Neural progenitor cell (in vitro differentiated cells): Measurements from ENCODE around the gene SDK1. TPM values are rescaled to one million over a fixed set of nuclear protein-coding genes. Genes with fewer than 3 reads are reported as not detected.

Experiments used
- DNase-seq: peaks from one replicate; pipeline ENCODE4 v3.0.0-alpha.2; 2016; ENCODE audit warnings: low spot score
- H2AFZ ChIP-seq: fragments of 200-600 bp; sonication (generic); replicated peaks from 2 replicates; pipeline ENCODE4 v1.6.1; 2016; ENCODE audit warnings: antibody characterized with exemption
- H3F3A ChIP-seq: fragments of 200-600 bp; sonication (generic); 2 replicates; pipeline ENCODE4 v1.6.1; 2016; ENCODE audit warnings: antibody characterized with exemption, low read depth
- H3K27ac ChIP-seq: fragments of 200-600 bp; sonication (generic); 2 replicates; pipeline ENCODE4 v1.5.1; 2016; ENCODE audit warnings: mild to moderate bottlenecking
- H3K27me3 ChIP-seq: fragments of 200-600 bp; sonication (generic); 2 replicates; pipeline ENCODE4 v1.6.1; 2016; ENCODE audit warnings: mild to moderate bottlenecking, moderate library complexity
- H3K36me3 ChIP-seq: fragments of 200-600 bp; sonication (generic); 2 replicates; pipeline ENCODE4 v1.5.1; 2016
- H3K4me1 ChIP-seq: fragments of 200-600 bp; sonication (generic); 2 replicates; pipeline ENCODE4 v1.6.1; 2016; ENCODE audit warnings: mixed run types
- H3K4me2 ChIP-seq: fragments of 200-600 bp; sonication (generic); 2 replicates; pipeline ENCODE4 v1.6.1; 2016
- H3K4me3 ChIP-seq: fragments of 200-600 bp; sonication (generic); 2 replicates; pipeline ENCODE4 v1.5.1; 2016
- H3K79me2 ChIP-seq: fragments of 200-600 bp; sonication (generic); 2 replicates; pipeline ENCODE4 v1.6.1; 2016; ENCODE audit warnings: low read depth
- H3K9ac ChIP-seq: fragments of 200-600 bp; sonication (generic); 2 replicates; pipeline ENCODE4 v1.6.1; 2016
- H3K9me3 ChIP-seq: fragments of 200-600 bp; sonication (generic); 2 replicates; pipeline ENCODE4 v1.5.1; 2016; ENCODE audit warnings: low read depth
- H4K20me1 ChIP-seq: fragments of 200-600 bp; sonication (generic); 2 replicates; pipeline ENCODE4 v1.6.1; 2016; ENCODE audit warnings: low read depth
- H3K27ac Mint-ChIP-seq: 3 replicates; pipeline ENCODE4 v1.8.0; 2021; ENCODE audit warnings: mixed read lengths
- H3K27me3 Mint-ChIP-seq: 2 replicates; pipeline ENCODE4 v1.8.0; 2022; ENCODE audit warnings: low read depth, mild to moderate bottlenecking, inconsistent platforms, moderate library complexity, mixed read lengths; ENCODE audit not compliant: insufficient read depth
- H3K36me3 Mint-ChIP-seq: 3 replicates; pipeline ENCODE4 v1.8.0; 2021; ENCODE audit warnings: mixed read lengths
- H3K4me1 Mint-ChIP-seq: 3 replicates; pipeline ENCODE4 v1.8.0; 2021; ENCODE audit warnings: mixed read lengths
- H3K4me3 Mint-ChIP-seq: 3 replicates; pipeline ENCODE4 v1.8.0; 2021; ENCODE audit warnings: mild to moderate bottlenecking, moderate library complexity, mixed read lengths
- H3K9me3 Mint-ChIP-seq: 3 replicates; pipeline ENCODE4 v1.8.0; 2020; ENCODE audit warnings: mixed read lengths
- EZH2 ChIP-seq: fragments of 200-600 bp; sonication (generic); IDR thresholded peaks from 2 replicates; pipeline ENCODE4 v1.6.1; 2017; ENCODE audit warnings: antibody characterized with exemption, mild to moderate bottlenecking, moderate library complexity
- EZH2phosphoT487 ChIP-seq: fragments of 200-600 bp; sonication (generic); IDR thresholded peaks from 2 replicates; pipeline ENCODE4 v1.6.1; 2017; ENCODE audit warnings: antibody characterized with exemption
- total RNA-seq: library from RNA; depleted of rRNA; stranded (reverse); fragments of >200 nt; gene quantifications from 2 replicates; pipeline ENCODE4 v1.2.3, GENCODE V29; 2015; ENCODE audit warnings: low replicate concordance
- TF ChIP-seq, protein P1 (sequence below): fragments of 200-600 bp; sonication (generic); IDR thresholded peaks from 2 replicates; pipeline ENCODE4 v1.5.1; 2017; ENCODE audit warnings: antibody characterized with exemption, mild to moderate bottlenecking

SDK1 gene
- total RNA-seq, 1 donor from 2014 or later = 4.9 TPM

DNA sequence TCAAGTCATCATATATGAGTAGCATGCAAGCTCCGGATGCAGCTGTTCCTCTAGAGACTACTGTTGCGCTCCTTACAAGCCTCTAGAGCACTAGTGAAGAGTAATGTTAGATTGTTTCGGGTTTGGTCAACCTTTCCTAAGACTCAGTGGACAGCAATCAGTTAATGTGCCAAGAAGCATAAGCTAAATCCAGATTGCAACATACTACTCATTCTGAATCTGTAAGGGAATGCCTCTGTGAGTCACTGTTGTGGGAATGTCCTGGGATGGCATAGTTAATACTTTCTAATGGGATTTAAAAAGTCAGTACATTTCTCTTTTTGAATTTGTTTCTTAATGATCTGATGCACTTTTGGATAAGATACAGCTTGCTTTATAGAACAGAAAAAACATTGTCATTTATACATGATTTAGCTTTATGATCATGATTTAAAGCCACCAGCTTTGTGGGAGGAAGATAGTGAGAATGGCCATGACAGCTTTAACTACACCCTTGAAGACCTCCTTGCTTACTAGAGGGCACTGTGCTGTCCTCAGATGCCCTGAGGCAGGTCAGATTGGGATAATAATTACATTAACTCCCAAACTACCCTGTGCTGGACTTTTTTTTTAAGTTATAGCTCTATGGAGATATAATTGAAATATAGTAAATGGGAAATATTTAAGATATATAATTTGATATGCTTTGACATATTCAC lies 138.4 kb downstream of the SDK1 start:
- Histone ChIP-seq H2AFZ (no peak overlapping the region), H3K4me3 (no peak overlapping the region), H4K20me1 (no peaks in the 10 kb centered on the region), H3K4me2 (no peak overlapping the region), H3K79me2 (no peaks in the 10 kb centered on the region), H3K4me1 (peaks cover 14% of the 10 kb centered on the region), H3K9ac (no peak overlapping the region), H3F3A (no peaks in the 10 kb centered on the region), H3K27me3 (no peaks in the 10 kb centered on the region), H3K36me3 (no peaks in the 10 kb centered on the region), H3K27ac (no peak overlapping the region), H3K9me3 (no peaks in the 10 kb centered on the region)
- no peaks in the 10 kb centered on the region for H3K9me3 Mint-ChIP-seq
- no peak for DNase-seq
- no peak overlapping the region for H3K4me3 Mint-ChIP-seq
- H3K27ac Mint-ChIP-seq = no peak overlapping the region
- no peaks in the 10 kb centered on the region for H3K27me3 Mint-ChIP-seq
- peaks cover 9% of the 10 kb centered on the region for H3K36me3 Mint-ChIP-seq
- TF ChIP-seq, protein P1, sequence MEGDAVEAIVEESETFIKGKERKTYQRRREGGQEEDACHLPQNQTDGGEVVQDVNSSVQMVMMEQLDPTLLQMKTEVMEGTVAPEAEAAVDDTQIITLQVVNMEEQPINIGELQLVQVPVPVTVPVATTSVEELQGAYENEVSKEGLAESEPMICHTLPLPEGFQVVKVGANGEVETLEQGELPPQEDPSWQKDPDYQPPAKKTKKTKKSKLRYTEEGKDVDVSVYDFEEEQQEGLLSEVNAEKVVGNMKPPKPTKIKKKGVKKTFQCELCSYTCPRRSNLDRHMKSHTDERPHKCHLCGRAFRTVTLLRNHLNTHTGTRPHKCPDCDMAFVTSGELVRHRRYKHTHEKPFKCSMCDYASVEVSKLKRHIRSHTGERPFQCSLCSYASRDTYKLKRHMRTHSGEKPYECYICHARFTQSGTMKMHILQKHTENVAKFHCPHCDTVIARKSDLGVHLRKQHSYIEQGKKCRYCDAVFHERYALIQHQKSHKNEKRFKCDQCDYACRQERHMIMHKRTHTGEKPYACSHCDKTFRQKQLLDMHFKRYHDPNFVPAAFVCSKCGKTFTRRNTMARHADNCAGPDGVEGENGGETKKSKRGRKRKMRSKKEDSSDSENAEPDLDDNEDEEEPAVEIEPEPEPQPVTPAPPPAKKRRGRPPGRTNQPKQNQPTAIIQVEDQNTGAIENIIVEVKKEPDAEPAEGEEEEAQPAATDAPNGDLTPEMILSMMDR = no peak
- no peak for TF ChIP-seq EZH2
- no peak for TF ChIP-seq EZH2phosphoT487
- H3K4me1 Mint-ChIP-seq = peaks cover 12% of the 10 kb centered on the region

DNA sequence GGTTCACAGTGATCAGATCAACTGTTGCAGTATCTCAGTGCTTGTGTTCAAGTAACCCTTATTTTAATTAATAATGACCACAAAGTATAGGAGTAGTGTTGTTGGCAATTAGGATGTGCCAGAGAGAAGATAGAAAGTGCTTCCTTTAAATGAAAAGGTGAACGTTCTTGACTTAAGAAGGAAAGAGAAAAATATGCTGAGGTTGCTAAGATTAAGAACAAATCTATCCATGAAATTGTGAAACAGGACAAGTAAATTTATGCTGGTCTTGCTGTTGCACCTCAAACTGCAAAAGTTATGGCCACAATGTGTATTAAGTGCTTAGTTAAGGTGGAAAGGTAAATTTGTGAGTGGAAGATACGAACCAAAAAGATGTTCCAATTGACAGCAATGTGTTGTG lies 139.5 kb downstream of the SDK1 start:
- Histone ChIP-seq H3K4me1 (peaks cover 14% of the 10 kb centered on the region), H3K4me2 (no peak overlapping the region), H3F3A (no peaks in the 10 kb centered on the region), H4K20me1 (no peaks in the 10 kb centered on the region), H2AFZ (no peak overlapping the region), H3K4me3 (no peak overlapping the region), H3K27me3 (no peaks in the 10 kb centered on the region), H3K9me3 (no peaks in the 10 kb centered on the region), H3K27ac (no peak overlapping the region), H3K79me2 (no peaks in the 10 kb centered on the region), H3K36me3 (no peaks in the 10 kb centered on the region), H3K9ac (no peak overlapping the region)
- H3K4me1 Mint-ChIP-seq = peaks cover 12% of the 10 kb centered on the region
- H3K27ac Mint-ChIP-seq = no peak overlapping the region
- no peak for DNase-seq
- H3K4me3 Mint-ChIP-seq = no peak overlapping the region
- H3K27me3 Mint-ChIP-seq = no peaks in the 10 kb centered on the region
- TF ChIP-seq, protein P1 = no peak
- no peak for TF ChIP-seq EZH2
- TF ChIP-seq EZH2phosphoT487 = no peak
- peaks cover under 1% of the 10 kb centered on the region for H3K9me3 Mint-ChIP-seq
- peaks cover 5% of the 10 kb centered on the region for H3K36me3 Mint-ChIP-seq

GRCh38 chr7:3443716-3444115 lies 142.7 kb downstream of the SDK1 start:
- Mint-ChIP-seq H3K36me3 (peaks cover 6% of the 10 kb centered on the region), H3K27me3 (no peaks in the 10 kb centered on the region)
- no peak for DNase-seq

More at GRCh38 chr7:3443716-3444115, 142.7 kb downstream of the SDK1 start:
- Histone ChIP-seq H4K20me1 (no peaks in the 10 kb centered on the region), H3K4me1 (peaks cover 4% of the 10 kb centered on the region), H3K27me3 (no peaks in the 10 kb centered on the region), H3K4me3 (no peak overlapping the region), H3K27ac (no peak overlapping the region), H3K4me2 (no peak overlapping the region), H3K79me2 (no peaks in the 10 kb centered on the region), H3F3A (no peaks in the 10 kb centered on the region), H3K36me3 (no peaks in the 10 kb centered on the region), H3K9me3 (no peaks in the 10 kb centered on the region), H2AFZ (no peak overlapping the region), H3K9ac (no peak overlapping the region)
- Mint-ChIP-seq H3K9me3 (peaks cover 6% of the 10 kb centered on the region), H3K27ac (no peak overlapping the region), H3K4me3 (no peak overlapping the region), H3K4me1 (no peaks in the 10 kb centered on the region)
- TF ChIP-seq EZH2 = no peak
- no peak for TF ChIP-seq EZH2phosphoT487
- TF ChIP-seq, protein P1 = no peak
